IPS-11a (cell line): ENCODE results near the gene ACTA2.

Source experiments
- H3K4me3 ChIP-seq: one replicate; pipeline ENCODE4 v1.5.1; 2013; ENCODE audit warnings: low read depth, low read length, control low read depth

The ACTA2 gene

GRCh38 chr10:88896994-88897853 lies 55.3 kb downstream of the ACTA2 start:
- no peak overlapping the region for H3K4me3 ChIP-seq

DNA sequence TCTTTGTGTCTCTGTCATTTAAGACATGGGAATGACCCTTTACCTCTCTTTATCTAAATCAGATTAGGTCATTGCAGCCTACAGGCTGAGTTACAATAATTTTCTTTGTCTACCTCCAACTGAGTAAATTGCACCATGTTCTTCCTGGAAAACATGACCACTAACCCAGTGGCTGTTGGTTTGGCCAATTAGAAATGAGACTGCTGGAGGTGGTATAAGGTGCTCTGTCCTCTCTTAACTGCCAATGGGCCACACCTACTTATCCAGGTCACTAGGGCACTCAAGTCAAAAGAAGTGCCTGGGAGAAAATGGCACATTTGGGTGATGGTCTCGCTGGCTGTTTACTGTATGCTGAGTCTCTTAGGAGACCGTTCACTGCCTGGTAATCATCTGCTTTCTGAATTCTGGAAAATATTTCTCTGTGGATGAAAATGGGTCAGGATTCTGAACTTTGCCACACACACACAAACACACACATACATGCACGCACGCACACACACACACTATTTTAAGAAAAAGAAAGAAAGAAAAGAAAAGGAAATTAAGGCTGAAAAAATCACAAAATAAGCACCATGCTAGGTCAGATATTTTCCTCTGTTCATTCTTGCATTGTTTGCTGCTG lies 56.1 kb downstream of the ACTA2 start:
- H3K4me3 ChIP-seq, result no peak overlapping the region

- no peak overlapping the region for H3K4me3 ChIP-seq
These were observed 57.3 kb downstream of the ACTA2 start for GRCh38 chr10:88895250-88895649.

DNA sequence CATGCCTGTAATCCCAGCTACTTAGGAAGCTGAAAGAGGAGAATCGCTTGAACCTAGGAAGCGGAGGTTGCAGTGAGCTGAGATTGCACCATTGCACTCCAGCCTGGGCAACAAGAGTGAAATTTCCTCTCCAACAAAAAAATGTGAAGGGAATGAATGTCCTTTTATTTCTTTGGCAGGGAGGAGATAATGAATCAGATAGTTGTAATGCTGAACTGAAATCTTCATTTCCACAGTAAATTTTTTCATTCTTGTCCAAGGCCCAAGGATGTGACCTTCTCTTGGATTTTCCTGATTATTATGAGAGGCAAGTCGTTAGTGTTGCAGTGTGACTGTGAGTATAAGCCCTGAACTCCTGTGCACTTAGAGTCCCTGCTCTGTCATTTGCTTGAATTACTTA lies 59.0 kb downstream of the ACTA2 start:
- no peak overlapping the region for H3K4me3 ChIP-seq

GRCh38 chr10:88892222-88892967 lies 60.2 kb downstream of the ACTA2 start:
- H3K4me3 ChIP-seq, result no peak overlapping the region

DNA sequence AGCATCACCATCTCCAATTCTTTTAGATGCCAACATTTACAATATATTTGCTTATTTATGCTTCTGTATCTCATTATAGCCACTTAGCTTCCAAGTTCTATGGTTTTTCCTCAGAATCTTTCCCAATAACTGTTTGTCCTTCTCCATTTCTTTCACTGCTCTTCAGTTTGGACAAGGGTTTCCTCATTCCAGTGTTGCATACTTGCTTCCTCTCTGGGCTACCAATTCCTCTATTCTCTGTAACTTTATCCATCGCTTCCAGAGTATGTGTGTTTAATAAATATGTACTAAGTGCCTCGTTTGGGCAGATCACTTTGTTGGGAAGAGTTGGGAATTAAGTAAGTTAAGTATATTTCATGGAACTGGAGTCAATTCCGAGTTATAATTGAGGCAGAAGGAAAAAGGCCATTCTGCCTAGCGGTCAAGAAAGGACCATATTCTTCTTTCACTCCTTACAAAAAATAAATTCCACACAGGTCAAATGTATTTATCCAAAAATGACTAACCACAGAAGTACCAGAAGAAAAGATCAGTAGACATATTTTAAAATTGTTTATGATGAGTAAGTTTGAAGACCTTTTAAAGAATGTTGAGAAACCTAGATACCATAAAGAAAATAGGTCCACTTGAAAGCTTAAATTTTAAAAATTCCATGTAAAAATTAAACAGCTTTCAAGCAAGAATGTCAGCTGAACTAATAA lies 61.7 kb downstream of the ACTA2 start:
- no peak overlapping the region for H3K4me3 ChIP-seq

- no peak overlapping the region for H3K4me3 ChIP-seq
These were observed 62.8 kb downstream of the ACTA2 start for GRCh38 chr10:88889559-88890337.

DNA sequence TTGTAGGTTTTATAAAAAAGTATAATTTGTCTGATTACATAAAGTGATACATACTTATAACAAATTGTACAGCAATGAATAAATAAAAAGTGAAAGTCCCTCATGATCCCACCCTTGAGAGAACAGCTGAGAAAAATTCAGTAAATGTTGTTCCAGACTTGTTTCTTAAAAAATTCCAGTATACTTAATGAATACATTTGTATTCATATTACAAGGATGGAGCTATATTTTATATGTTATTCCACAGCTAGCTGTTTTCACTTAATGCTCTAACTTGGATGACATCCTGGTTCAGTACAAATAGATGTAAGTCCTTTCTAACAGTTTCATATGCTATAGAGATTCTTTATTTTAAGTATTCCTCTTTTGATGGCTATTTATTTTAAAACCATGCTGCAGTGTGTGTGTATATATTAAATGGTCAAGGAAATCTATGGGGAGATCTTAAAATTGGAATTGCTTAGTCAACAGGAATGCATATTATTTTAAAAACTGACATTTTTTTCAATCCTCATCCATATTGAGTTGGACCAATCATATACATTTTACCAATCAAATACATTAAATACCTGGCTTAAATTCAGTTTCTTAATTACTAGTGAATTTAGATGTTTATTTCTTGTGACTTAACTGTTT lies 63.6 kb downstream of the ACTA2 start:
- H3K4me3 ChIP-seq, result no peak overlapping the region

DNA sequence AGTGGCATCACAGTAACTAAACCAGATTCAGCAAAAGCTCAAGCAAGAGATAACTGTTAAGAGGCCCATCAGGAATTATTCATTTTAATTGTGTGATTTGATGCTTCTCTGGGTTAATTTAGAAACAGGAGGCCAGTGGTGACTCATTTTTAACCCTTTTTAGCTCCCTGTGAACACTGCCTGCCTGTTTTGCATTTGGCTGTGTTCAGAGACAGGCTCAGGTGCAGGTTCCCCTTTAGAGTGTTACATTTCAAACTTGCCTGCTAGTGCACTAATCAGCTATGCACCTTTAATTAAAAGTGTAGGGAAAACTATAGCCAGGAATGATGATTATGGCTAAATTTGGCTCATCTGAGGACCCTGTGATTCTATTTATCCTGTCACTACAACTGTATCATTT lies 66.0 kb downstream of the ACTA2 start:
- H3K4me3 ChIP-seq, result no peak overlapping the region
